GM06990 (cell line): ENCODE data around the gene UGT8.
"Not testable (repeated sequence)": the region's sequence is repeated elsewhere in the genome, so short reads cannot be mapped to it uniquely, and the experiment has no call there.

ENCODE experiments used
- DNase-seq: peaks from one replicate; pipeline ENCODE4 v3.0.0-alpha.2; 2011; ENCODE audit not compliant: insufficient read length; ENCODE audit errors: extremely low read depth
- H3K27me3 ChIP-seq: replicated peaks from 2 replicates; pipeline ENCODE4 v1.6.0; 2011; ENCODE audit warnings: low read length; ENCODE audit not compliant: control insufficient read depth, insufficient read depth
- H3K36me3 ChIP-seq: 2 replicates; pipeline ENCODE4 v1.5.1; 2011; ENCODE audit warnings: low read length; ENCODE audit not compliant: control insufficient read depth, insufficient read depth
- H3K4me3 ChIP-seq: replicated peaks from 2 replicates; pipeline ENCODE4 v1.5.1; 2011; ENCODE audit warnings: low read depth, mild to moderate bottlenecking, control low read depth, low read length
- TF ChIP-seq, protein P1 (sequence below): IDR thresholded peaks from 2 replicates; pipeline ENCODE4 v1.5.1; 2011; ENCODE audit warnings: low read length, control low read depth, mild to moderate bottlenecking, inconsistent platforms; ENCODE audit not compliant: insufficient read depth, poor library complexity, severe bottlenecking

Gene UGT8

DNA sequence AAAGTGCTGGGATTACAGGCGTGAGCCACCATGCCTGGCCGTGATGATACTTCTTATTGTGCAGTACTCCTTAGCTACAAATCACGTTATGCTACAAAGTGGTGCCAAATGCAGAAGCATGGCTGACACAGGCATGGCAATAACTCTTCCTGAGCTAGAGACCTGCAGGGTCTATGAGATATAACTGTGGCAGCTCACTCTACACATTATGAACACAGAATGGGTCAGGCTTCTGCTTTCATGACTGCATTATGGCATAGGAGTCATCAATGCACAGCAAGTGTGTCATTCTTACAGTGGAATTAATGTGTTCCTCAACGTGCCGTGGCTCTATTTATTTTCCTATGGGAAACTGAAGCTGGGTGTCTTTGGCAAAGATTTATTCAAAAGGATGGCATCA, 64.5 kb downstream of the UGT8 start:
- TF ChIP-seq, protein P1, sequence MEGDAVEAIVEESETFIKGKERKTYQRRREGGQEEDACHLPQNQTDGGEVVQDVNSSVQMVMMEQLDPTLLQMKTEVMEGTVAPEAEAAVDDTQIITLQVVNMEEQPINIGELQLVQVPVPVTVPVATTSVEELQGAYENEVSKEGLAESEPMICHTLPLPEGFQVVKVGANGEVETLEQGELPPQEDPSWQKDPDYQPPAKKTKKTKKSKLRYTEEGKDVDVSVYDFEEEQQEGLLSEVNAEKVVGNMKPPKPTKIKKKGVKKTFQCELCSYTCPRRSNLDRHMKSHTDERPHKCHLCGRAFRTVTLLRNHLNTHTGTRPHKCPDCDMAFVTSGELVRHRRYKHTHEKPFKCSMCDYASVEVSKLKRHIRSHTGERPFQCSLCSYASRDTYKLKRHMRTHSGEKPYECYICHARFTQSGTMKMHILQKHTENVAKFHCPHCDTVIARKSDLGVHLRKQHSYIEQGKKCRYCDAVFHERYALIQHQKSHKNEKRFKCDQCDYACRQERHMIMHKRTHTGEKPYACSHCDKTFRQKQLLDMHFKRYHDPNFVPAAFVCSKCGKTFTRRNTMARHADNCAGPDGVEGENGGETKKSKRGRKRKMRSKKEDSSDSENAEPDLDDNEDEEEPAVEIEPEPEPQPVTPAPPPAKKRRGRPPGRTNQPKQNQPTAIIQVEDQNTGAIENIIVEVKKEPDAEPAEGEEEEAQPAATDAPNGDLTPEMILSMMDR = no peak
- no peaks in the 10 kb centered on the region for H3K27me3 ChIP-seq
- H3K36me3 ChIP-seq = no peaks in the 10 kb centered on the region
- DNase-seq = no peak
- no peak overlapping the region for H3K4me3 ChIP-seq

DNA sequence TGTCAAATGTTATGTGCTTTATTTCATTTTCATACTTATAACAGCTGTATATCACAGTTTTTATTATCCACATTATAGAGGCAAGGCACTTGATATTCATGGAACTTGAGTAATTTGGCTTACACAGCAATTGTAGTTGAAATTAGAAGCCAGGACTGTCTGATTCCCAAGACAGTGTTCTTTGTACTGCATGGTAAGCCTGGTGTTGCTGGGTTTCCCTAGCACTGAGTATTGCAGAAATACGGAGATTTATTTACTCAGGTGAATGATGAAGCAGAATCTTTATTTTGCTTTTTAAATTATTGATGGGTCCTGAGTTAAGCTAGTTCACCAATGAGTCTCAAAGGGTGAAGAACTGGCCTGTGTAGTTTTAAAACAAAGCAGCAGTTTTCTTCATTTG, 70.0 kb downstream of the UGT8 start:
- no peak for DNase-seq
- TF ChIP-seq, protein P1 = no peak
- no peaks in the 10 kb centered on the region for H3K27me3 ChIP-seq
- no peaks in the 10 kb centered on the region for H3K36me3 ChIP-seq
- no peak overlapping the region for H3K4me3 ChIP-seq

DNA sequence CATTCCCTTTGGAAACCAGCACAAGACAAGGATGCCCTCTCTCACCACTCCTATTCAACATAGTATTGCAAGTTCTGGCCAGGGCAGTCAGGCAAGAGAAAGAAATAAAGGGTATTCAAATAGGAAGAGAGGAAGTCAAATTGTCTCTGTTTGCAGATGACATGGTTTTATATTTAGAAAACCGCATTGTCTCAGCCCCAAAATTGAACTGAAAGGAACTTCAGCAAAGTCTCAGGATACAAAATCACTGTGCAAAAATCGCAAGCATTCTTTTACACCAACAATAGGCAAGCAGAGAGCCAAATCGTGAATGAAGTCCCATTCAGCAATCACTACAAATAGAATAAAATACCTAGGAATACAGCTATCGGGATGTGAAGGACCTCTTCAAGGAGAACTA, 72.1 kb downstream of the UGT8 start:
- H3K4me3 ChIP-seq, H3K27me3 ChIP-seq, DNase-seq, H3K36me3 ChIP-seq: not testable (repeated sequence)

DNA sequence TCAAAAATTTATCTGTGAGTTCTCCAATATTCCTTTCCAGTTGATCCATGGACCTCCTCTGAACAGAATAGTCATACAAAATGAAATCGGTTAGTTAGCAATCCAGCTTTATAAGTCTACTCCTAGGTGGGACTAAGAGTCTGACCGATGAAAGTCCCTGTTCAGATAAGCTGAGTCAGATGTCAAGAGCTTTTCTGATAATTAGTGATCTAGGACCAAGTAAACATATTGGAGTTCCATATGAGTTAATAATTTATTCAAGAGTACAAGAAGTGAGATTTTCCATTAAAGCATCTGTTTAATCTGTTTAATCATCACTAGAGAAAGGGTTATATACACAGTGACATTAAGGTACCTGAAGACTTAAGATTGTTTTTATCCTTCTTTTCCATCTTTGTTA, 74.7 kb downstream of the UGT8 start:
- H3K36me3 ChIP-seq = no peaks in the 10 kb centered on the region
- no peak for DNase-seq
- TF ChIP-seq, protein P1 = no peak
- no peaks in the 10 kb centered on the region for H3K27me3 ChIP-seq
- no peak overlapping the region for H3K4me3 ChIP-seq

DNA sequence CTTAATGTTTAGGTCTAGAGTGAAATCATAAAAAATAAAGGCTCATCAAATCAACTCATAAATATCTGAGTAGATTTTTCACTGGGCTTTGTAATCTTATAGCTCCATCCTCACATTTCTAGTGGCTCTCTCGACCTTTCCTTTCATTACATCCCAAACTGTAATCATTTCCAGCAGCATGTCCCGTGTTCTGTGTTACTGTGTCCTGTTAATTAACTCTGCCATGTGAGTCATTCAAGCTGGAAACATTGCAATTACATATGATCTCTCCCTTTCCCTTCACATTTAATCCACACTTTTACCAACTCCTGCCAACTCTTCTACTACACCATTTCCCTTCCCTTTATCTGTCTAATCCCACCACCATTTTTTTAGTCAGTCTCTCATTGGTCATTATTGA, 75.5 kb downstream of the UGT8 start:
- no peaks in the 10 kb centered on the region for H3K27me3 ChIP-seq
- DNase-seq = no peak
- H3K36me3 ChIP-seq = no peaks in the 10 kb centered on the region
- H3K4me3 ChIP-seq = no peak overlapping the region
- TF ChIP-seq, protein P1 = no peak

DNA sequence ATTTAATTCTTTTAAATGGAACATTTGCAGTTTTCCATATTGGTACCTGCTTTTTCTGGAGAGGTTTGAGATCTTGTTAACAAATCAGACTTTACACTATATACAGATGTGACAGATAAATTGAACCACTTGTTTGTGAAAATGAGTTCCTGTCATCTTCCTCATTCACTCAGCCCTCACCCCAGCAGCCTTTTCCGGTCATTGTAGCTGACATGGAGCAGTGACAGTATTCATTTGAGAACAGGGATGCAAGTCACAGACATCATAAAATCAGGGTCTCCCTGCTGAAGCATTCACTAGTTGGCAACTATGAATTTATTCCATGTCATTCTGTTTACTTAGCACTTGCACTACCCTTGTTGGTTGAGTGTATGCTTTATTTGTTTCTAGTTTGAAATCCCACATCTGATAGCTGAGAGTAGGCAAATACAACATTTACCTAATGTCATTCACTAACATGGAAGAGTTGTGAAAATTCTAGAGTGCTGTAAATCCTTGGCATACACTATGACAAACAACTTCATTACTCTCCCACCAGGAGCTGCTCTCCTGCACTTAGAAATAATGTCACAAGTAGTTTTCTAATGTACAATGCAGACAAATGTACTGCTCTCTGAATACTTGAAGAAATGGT, 78.9 kb downstream of the UGT8 start:
- TF ChIP-seq, protein P1 = no peak
- DNase-seq = no peak
- Histone ChIP-seq H3K36me3 (no peaks in the 10 kb centered on the region), H3K27me3 (no peaks in the 10 kb centered on the region), H3K4me3 (no peak overlapping the region)
